Kidney glomerular epithelial cell (primary cell): Measurements from ENCODE around the gene GHRHR.

ENCODE experiments used
- DNase-seq: peaks from one replicate; lab custom pipeline; 2025; lab: John Stamatoyannopoulos, UW

Gene GHRHR

GRCh38 chr7:31006857-31007256 lies 43.1 kb downstream of the GHRHR start:
- no peak for DNase-seq

GRCh38 chr7:31007634-31008033 lies 43.9 kb downstream of the GHRHR start:
- DNase-seq: no peak

- no peak for DNase-seq
These were observed 51.1 kb downstream of the GHRHR start for GRCh38 chr7:31014826-31015225.

GRCh38 chr7:31017032-31017675 lies 53.4 kb downstream of the GHRHR start:
- DNase-seq: no peak

GRCh38 chr7:31017721-31018120 lies 54.0 kb downstream of the GHRHR start:
- no peak for DNase-seq

GRCh38 chr7:31019509-31019908 lies 55.8 kb downstream of the GHRHR start:
- no peak for DNase-seq

- no peak for DNase-seq
These were observed 56.4 kb downstream of the GHRHR start for GRCh38 chr7:31020161-31020560.

- DNase-seq: no peak
These were observed 56.9 kb downstream of the GHRHR start for GRCh38 chr7:31020652-31021051.

GRCh38 chr7:31022117-31022516 lies 58.4 kb downstream of the GHRHR start:
- no peak for DNase-seq

- DNase-seq: no peak
These were observed 59.0 kb downstream of the GHRHR start for GRCh38 chr7:31022726-31023125.

- DNase-seq: no peak
These were observed 60.1 kb downstream of the GHRHR start for GRCh38 chr7:31023877-31024276.

GRCh38 chr7:31027161-31027965 lies 63.6 kb downstream of the GHRHR start:
- DNase-seq: no peak

- DNase-seq: no peak
These were observed 64.3 kb downstream of the GHRHR start for GRCh38 chr7:31028006-31028405.

GRCh38 chr7:31028417-31028992 lies 64.8 kb downstream of the GHRHR start:
- no peak for DNase-seq
